ENCODE data around the gene COG5.

Gene COG5

DNA sequence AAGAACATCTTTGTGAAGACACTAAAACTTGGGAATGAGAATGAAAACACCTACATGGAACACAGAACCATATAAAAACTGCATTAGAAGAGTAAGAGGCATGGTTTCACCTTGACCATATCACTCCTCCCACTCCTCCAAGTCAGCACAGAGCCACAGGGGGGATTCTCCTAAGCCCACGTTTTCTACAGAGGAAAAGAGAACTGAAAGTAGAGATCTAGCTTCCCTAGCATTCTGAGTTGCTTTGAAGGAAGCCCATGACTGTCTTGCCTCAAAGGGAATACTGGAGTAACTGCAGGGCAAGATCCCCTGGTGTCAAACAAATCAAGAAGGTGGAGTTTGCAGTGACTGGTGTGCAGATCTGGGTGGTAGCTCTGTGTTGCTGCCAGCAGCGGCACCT lies 351.0 kb downstream of the COG5 start:
- no peak for DNase-seq

- DNase-seq: no peak
These were observed 353.3 kb downstream of the COG5 start for GRCh38 chr7:107210400-107210799.

DNA sequence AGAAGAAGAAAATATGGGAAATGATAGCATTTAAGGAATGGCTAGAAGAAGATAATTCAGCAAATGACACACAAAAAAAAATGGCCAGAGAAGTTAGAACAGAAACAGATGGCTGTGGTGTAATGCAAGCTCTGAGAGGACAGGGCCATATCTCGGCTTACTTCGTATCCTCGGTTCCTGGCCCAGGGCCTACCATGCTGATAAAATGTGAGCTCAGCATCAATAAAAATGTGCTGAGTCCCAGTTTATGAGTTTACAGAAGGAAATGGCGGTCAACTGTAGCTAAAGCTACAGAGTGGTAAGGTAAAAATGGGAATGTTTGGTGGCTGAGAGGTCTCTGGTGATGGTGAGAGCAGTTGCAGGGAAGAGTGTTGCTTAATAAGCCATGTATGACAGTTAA lies 354.2 kb downstream of the COG5 start:
- DNase-seq: no peak

DNA sequence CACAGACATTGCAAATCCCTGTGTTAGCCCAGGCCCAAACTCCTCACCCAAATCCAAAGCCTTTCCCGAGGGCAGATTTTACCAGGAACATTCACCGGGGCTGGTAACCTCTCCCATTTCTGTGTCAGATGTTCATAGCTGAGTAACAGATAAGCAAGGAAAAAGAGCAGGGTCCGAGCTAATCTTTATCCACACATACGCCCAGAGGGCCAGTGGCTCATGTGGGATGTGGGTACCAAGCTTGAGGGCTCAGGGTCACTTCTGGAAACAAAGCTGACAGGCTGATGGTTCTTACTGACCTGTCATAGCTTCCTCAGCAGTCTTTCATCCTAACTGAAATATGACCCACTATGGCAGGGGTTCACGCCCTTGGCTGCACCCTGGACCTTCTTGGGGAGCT lies 355.2 kb downstream of the COG5 start:
- no peak for DNase-seq

- DNase-seq: no peak
These were observed 355.6 kb downstream of the COG5 start for GRCh38 chr7:107208024-107208521.

DNA sequence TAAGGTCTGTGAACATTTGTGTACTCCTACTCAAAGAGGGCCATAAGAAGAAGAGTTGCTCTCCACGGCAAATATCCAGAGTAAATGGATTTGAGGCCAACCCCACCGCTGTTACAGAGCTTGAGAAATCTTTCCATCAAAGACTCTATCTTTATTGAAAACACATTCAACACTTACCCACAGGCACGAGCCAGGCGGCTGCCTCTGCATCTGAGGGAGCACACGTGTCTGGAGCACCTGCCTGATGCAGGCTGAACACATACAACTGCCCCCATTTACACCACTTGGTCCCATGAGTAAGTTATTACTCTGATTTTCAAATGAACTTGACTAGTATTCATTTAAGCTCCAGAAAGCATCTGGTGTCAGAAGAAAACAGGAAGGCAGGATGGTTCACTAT lies 356.3 kb downstream of the COG5 start:
- DNase-seq: no peak

- no peak for DNase-seq
These were observed 357.0 kb downstream of the COG5 start for GRCh38 chr7:107206706-107207105.

DNA sequence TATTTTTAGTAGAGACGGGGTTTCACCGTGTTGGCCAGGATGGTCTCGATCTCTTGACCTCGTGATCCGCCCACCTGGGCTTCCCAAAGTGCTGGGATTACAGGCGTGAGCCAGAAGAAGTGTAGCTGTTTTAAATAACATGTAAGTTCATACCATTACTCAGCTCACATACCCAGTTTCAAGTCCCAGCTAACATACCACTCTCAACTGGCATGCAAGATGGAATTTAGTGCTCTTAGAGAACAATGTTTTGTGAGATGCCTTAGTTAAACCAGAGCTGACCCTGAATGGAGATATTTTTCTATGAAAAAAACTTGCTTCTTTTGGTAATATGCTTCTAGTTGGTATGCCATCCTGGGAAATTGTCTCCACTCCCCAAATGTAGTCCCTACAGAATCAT lies 357.6 kb downstream of the COG5 start:
- DNase-seq: no peak

- DNase-seq: no peak
These were observed 360.1 kb downstream of the COG5 start for GRCh38 chr7:107203607-107204006.

DNA sequence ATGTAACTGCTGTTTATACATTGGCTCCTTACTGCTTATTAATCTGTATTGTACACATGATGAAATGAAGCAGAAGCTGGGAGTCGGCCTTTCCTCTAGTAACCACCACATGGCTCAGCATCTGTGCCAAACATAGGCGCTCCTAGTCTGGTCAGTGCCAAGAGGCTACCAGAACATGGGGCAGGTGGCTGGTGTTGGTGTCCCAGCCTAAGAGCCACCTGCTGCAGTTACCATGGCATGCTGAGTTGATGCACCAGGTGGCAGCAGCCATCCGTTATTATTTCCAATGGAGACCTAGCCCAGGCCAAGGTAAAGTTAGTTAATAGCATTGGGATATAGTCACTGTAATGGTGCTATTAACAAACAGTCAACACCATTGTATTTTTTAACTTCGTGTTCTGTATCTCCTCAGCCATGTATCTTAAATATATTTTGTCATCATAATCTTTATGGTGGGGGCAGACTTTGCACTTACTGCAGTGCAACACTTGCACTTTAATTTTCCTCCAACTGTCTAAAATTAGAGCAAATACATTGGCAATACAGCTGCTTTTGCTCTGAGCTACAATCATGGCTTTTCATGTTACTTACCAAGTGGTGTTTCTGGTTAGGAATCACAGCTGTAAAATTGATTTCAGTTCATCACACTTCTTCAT lies 361.8 kb downstream of the COG5 start:
- peak; percentile 32 for DNase-seq

DNA sequence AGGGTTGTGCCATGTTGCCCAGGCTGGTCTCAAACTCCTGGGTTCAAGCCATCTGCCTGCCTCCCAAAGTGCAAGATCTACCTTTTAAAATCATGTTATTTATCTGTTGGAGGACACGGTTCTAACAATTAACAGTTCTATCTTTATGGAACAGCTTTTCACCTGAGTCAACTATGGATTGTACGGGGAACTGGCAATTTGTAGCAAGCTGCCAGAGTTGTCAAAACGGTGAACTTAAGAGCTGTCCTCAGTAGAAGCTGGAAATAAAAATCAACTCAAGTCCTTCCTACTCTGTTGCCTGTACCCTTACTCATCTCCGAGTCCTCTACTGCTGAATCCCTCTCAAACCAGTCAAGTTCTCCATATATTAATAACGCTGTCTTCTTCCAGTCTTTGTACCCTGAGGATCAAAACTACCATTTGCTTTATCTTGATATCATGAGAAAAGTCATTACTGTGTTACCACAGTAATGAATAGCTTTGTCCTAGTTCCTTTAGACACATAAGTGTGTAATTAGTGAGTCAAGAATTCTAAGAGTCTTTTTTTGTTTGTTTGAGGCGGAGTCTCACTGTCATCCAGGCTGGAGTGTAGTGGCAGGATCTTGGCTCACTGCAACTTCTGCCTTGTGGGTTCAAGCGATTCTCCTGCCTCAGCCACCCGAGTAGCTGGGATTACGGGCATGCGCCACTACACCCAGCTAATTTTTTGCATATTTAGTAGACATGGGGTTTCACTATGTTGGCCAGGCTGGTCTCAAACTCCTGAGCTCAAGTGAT lies 366.7 kb downstream of the COG5 start:
- DNase-seq: no peak

DNA sequence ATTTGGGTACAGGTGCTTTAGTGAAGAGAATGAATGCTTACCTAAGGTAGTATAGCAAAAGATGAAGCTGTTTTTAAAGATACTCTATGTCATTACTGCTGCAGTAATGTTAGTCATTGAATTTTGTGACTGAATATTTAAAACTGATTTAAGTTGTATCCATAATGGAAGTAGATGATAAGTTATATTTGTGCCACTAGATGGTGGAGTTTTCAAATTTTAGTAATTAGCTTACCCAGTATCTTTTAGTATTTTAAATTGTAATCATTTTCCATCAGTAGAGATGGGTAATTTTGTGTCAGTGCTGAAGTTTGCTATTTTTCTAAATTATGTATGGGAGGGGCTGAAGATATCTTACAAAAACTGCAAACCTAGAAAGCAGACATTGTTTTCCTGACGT lies 369.7 kb downstream of the COG5 start:
- no peak for DNase-seq

GRCh38 chr7:107190090-107190489 lies 373.6 kb downstream of the COG5 start:
- no peak for DNase-seq

DNA sequence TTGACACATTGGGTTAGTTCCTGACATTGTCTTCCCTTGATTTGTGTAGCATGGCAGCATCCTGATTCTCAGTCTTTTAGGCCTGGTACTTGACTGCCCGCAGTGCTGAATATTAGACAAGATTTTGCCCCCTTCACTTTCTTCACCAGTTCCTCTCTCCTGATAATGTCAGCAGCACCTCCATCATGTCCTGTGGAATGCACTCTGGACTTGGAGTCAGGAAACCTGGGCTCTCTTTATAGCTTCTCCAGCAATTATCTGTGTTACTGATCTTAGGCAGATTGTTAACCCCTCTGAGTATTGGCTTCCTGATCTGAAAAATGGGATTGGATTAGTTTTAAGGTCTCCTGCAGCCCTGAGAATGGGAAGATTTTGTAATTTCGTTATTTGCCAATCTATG lies 375.9 kb downstream of the COG5 start:
- no peak for DNase-seq

DNA sequence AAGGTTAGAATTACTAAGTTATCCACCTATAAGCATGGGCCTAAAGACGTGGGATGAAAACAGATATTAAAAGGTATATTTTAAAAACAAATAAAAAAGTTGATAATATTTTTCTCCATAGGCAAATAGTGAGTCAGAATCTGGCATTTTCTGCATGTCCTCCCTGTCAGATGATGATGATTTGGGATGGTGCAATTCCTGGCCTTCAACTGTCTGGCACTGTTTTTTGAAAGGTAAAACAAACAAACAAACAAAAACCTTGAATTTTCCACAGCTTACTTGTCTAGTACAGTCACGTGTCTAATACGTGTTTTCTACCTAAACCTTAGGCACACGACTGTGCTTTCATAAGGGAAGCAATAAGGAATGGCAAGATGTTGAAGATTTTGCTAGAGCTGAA lies 377.5 kb downstream of the COG5 start:
- no peak for DNase-seq

DNA sequence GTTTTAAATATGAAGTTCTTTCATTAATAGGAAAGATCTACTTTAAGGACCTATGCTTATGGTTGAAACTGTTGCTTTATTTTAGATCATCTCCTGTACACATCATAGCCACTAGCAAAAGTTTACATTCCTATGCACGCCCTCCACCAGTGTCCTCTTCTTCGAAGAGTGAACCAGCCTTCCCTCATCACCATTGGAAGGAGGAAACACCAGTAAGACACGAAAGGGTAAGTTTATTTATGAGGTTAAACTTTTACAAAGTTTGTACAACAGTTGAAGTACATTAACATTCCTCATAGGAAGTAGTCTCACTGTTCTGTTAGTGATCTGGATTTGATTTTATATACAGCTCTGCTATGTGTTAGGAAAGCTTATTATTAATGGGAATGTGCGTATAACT lies 378.0 kb downstream of the COG5 start:
- DNase-seq: no peak

- no peak for DNase-seq
These were observed 382.5 kb downstream of the COG5 start for GRCh38 chr7:107181172-107181571.

DNA sequence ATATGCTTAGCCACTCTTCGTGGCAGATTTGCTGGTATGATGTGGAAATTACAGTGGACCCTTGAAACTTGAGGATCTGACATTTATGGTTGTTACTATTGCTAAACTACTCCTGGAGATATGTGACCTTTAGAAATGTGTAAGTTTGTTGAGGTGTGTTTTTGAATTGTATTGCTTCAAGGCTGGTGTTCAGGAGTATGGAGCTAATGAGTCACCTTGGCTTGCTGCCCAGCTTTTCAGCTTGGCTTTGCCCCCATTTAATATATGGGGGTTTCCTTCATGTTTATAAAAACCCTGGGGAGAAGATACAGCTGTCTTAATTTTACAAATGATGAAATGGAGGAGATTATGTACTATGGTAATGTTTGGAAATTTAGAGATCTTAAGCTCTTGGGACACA lies 383.3 kb downstream of the COG5 start:
- peak; percentile 87 for DNase-seq

DNA sequence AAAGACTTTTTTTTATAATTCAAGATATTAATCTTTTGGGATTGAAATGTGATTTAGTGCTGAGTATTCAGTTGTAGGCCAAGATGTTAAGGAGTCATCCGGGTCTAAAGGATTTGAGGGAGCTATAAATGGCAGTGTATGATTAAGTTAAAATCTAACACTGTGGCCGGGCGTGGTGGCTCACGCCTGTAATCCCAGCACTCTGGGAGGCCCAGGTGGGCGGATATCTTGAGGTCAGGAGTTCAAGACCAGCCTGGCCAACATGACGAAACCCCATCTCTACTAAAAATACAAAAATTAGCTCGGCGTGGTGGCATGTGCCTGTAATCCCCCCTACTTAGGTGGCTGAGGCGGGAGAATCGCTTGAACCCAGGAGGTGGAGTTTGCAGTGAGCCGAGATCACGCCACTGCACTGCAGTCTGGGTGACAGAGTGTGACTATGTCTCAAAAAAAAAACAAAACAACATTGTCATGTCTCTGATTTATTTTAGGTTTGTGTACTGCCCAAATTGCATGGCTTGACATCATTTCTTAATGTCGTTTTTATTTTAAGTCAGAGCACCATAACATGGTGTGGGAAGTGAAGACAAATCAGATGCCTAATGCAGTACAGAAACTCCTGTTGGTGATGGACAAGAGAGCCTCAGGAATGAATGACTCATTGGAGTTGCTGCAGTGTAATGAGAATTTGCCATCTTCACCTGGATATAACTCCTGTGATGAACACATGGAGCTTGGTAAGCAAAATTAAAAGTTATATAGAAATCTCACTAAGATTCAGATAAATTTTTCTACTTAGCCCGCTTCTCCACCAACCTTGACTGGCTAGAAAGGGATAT lies 384.2 kb downstream of the COG5 start:
- DNase-seq: peak; percentile 55

GRCh38 chr7:107173691-107174406 lies 389.9 kb downstream of the COG5 start:
- no peak for DNase-seq

- no peak for DNase-seq
These were observed 390.5 kb downstream of the COG5 start for GRCh38 chr7:107173191-107173590.

DNA sequence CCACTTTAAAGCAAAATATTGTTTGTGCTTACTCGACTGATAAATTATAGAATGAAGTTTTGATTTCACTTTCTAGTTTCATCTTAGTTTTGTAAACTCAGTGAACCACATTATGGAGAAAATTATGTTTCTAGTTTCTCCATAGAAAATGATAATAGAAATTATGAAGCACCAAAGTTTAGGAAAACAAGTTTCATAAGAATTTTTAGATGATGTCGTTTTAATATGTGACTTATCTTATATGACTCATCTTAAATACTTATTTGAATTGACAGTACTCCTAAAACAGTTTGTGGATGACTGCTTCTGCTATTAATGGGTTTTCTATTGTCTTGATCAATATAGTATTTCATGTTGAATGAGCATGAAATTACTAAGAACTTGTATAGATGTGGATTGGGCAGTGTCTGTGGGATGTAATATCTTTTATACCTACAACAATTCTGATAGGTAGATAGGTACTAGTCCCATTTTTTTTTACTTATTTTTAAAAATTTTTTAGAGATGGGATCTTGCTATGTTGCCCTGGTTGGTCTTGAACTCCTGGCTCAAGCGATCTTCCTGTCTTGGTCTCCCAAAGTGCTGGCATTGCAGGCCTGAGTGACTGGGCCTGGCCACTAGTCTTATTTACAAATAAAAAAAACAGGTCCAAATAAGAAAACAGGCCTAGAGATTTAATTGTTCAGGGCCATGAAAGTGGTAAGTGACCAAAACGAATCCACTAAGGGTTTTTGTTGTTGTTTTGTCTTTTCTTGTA lies 391.3 kb downstream of the COG5 start:
- no peak for DNase-seq
